B cell (primary cell): ENCODE measurements around the gene GEMIN4. TPM values are rescaled to one million over a fixed set of nuclear protein-coding genes. Genes with fewer than 3 reads are reported as not detected.
"Not testable (repeated sequence)": the region's sequence is repeated elsewhere in the genome, so short reads cannot be mapped to it uniquely, and the experiment has no call there.

Experiments used
- ATAC-seq: fragments of 200-7000 bp; cut with Tn5 transposase; one replicate; pipeline ENCODE4 v1.10.0; 2021; ENCODE audit warnings: low read depth, mild to moderate bottlenecking, moderate number of reproducible peaks, moderate library complexity
- CTCF ChIA-PET: fragments of 350-600 bp; sonication (Branson Sonifier 250); formaldehyde crosslinking; loops from one replicate; lab custom pipeline; 2021; ENCODE audit warnings: antibody characterized with exemption, inconsistent platforms; lab: Charles Lee
- POLR2A ChIA-PET: fragments of 350-600 bp; sonication (Branson Sonifier 250); formaldehyde crosslinking; loops from one replicate; lab custom pipeline; 2021; ENCODE audit warnings: antibody characterized with exemption; lab: Charles Lee
- DNase-seq: peaks from one replicate; pipeline ENCODE4 v3.0.0; 2013
- H2AFZ ChIP-seq: 2 replicates; pipeline ENCODE4 v1.6.1; 2012; ENCODE audit warnings: mild to moderate bottlenecking, low read depth, low read length; ENCODE audit not compliant: insufficient read depth, poor library complexity, severe bottlenecking
- H3K27ac ChIP-seq, 2 donors: 1 replicate in 1 of 2; 2 replicates in 1 of 2; pipeline ENCODE4 v1.5.1; 2012 to 2013; ENCODE audit warnings: low read length in 2 of 2, mild to moderate bottlenecking in 2 of 2, moderate library complexity in 1 of 2
- H3K27me3 ChIP-seq, 4 experiments: fragments of 200-600 bp in 1 of 4; sonication (generic) in 1 of 4; replicated peaks in 1 of 4; 1 replicate in 2 of 4; 2 replicates in 2 of 4; pipeline versions ENCODE4 v1.6.1 to v1.7.0; 2013 to 2016; ENCODE audit warnings: low read length in 3 of 4, mild to moderate bottlenecking in 2 of 4, mixed read lengths in 1 of 4, moderate library complexity in 1 of 4; ENCODE audit not compliant: insufficient read depth in 4 of 4, control insufficient read depth in 3 of 4; ENCODE audit errors: control extremely low read depth in 1 of 4
- H3K36me3 ChIP-seq, 2 experiments: replicated peaks in 1 of 2; 1 replicate in 1 of 2; 2 replicates in 1 of 2; pipeline versions ENCODE4 v1.6.1 to v1.7.1; 2013; ENCODE audit warnings: low read length in 1 of 2; ENCODE audit not compliant: insufficient read depth in 2 of 2, control insufficient read depth in 1 of 2; ENCODE audit errors: control extremely low read depth in 1 of 2, extremely low read depth in 1 of 2
- H3K4me1 ChIP-seq, 2 donors: fragments of 200-600 bp in 1 of 2; sonication (generic) in 1 of 2; 1 replicate in 1 of 2; 2 replicates in 1 of 2; pipeline versions ENCODE4 v1.5.1 to v1.6.1; 2013 to 2017; ENCODE audit warnings: low read length in 2 of 2; ENCODE audit not compliant: control insufficient read depth in 2 of 2, insufficient read depth in 2 of 2
- H3K4me2 ChIP-seq: replicated peaks from 2 replicates; pipeline ENCODE3; 2012; ENCODE audit warnings: mild to moderate bottlenecking, low read depth, low read length; ENCODE audit not compliant: poor library complexity, severe bottlenecking
- H3K4me3 ChIP-seq, 5 experiments: fragments of 200-600 bp in 1 of 5; sonication (generic) in 1 of 5; 1 replicate in 3 of 5; 2 replicates in 2 of 5; pipeline versions ENCODE4 v1.5.1 to v1.7.0; 2011 to 2016; ENCODE audit warnings: low read length in 4 of 5, mild to moderate bottlenecking in 4 of 5, low read depth in 2 of 5, control low read depth in 1 of 5, moderate library complexity in 1 of 5; ENCODE audit not compliant: insufficient read depth in 1 of 5; ENCODE audit errors: control extremely low read depth in 1 of 5, extremely low read depth in 1 of 5
- H3K79me2 ChIP-seq: fragments of 200-600 bp; sonication (generic); one replicate; pipeline ENCODE4 v1.6.0; 2016; ENCODE audit warnings: low read length; ENCODE audit not compliant: control insufficient read depth, insufficient read depth
- H3K9ac ChIP-seq: fragments of 200-600 bp; sonication (generic); 2 replicates; pipeline ENCODE4 v1.6.1; 2017; ENCODE audit warnings: mild to moderate bottlenecking, low read length, moderate library complexity
- H3K9me3 ChIP-seq, 3 donors: one replicate each; pipeline versions ENCODE4 v1.6.1 to v1.7.1; 2013; ENCODE audit warnings: low read length in 2 of 3; ENCODE audit not compliant: control insufficient read depth in 2 of 3, insufficient read depth in 1 of 3; ENCODE audit errors: control extremely low read depth in 1 of 3
- H4K20me1 ChIP-seq: 2 replicates; pipeline ENCODE4 v1.6.0; 2012; ENCODE audit warnings: mild to moderate bottlenecking, low read length; ENCODE audit not compliant: insufficient read depth, control insufficient read depth, poor library complexity, severe bottlenecking
- H3K27ac Mint-ChIP-seq: one replicate; pipeline ENCODE4 v1.8.0; 2021; ENCODE audit warnings: mixed read lengths
- H3K27me3 Mint-ChIP-seq: one replicate; pipeline ENCODE4 v1.8.0; 2021; ENCODE audit warnings: mixed read lengths
- H3K4me1 Mint-ChIP-seq: one replicate; pipeline ENCODE4 v1.8.0; 2021; ENCODE audit warnings: mixed read lengths
- H3K4me3 Mint-ChIP-seq: one replicate; pipeline ENCODE4 v1.8.0; 2021; ENCODE audit warnings: mixed read lengths
- H3K9me3 Mint-ChIP-seq: one replicate; pipeline ENCODE4 v1.8.0; 2022; ENCODE audit warnings: mixed read lengths; ENCODE audit not compliant: insufficient read depth
- CTCF ChIP-seq: fragments of 200-600 bp; IDR thresholded peaks from one replicate; pipeline ENCODE4 v1.8.0; 2022; ENCODE audit warnings: antibody characterized with exemption, mild to moderate bottlenecking
- EZH2 ChIP-seq: IDR thresholded peaks from 2 replicates; pipeline ENCODE4 v1.6.1; 2012; ENCODE audit warnings: borderline replicate concordance, low read depth, mild to moderate bottlenecking, moderate library complexity, low read length; ENCODE audit not compliant: insufficient read depth, poor library complexity, severe bottlenecking
- WGBS: methylation state at CpG from one replicate; pipeline ENCODE4 v1.1.5; 2013; ENCODE audit warnings: missing lambda C conversion rate; ENCODE audit not compliant: insufficient coverage; 5-methylcytosine and 5-hydroxymethylcytosine counted together
- intact Hi-C: fragments of 100-400 bp; cut with micrococcal nuclease; formaldehyde crosslinking; loops from one replicate; pipeline ENCODE4 v1.10.0; 2022
- polyA plus RNA-seq: library from polyadenylated mRNA; depleted of rRNA; stranded (reverse); fragments of >200 nt; gene quantifications from 2 replicates; pipeline ENCODE4 v1.2.3, GENCODE V29; 2012
- total RNA-seq, 2 donors: library from RNA; stranded (reverse); fragments of 120-200 nt in 1 of 2; gene quantifications; 1 replicate in 1 of 2; 2 replicates in 1 of 2; pipeline versions ENCODE4 v1.2.3 to v1.2.4, GENCODE V29; 2013 to 2022

Gene GEMIN4
- total and polyA plus RNA-seq, 2 donors (not counting 1 experiment from before 2014, with no cell fraction given), result 25.6 to 26.1 TPM

- intact Hi-C loops, result no loop called here
- H3K9ac ChIP-seq, result no peak overlapping the region
- no peak overlapping the region for H3K4me2 ChIP-seq
- Mint-ChIP-seq H3K4me3 (no peak overlapping the region), H3K4me1 (peaks cover 5% of the 10 kb centered on the region), H3K27ac (no peak overlapping the region), H3K27me3 (no peaks in the 10 kb centered on the region), H3K9me3 (no peaks in the 10 kb centered on the region)
- WGBS, result 90% methylated on average over 8 of the region's 9 CpGs
- peaks cover 3% of the 10 kb centered on the region for H3K79me2 ChIP-seq
- POLR2A ChIA-PET, result interaction anchor here (1.6 kb wide), 1 partner anchor 11 kb away, joined by 3 read pairs; the partner anchor contains the start of gene GLOD4
- H3K9me3 ChIP-seq, result no peaks in the 10 kb centered on the region
- H4K20me1 ChIP-seq, result peaks cover 5% of the 10 kb centered on the region
- ATAC-seq (no peak), DNase-seq (no peak)
- CTCF ChIA-PET, result interaction anchor here (0.6 kb wide), 1 partner anchor 189 kb away, joined by 3 read pairs; no protein-coding TSS in a partner anchor
- H3K27ac ChIP-seq, result no peak overlapping the region
- no peak overlapping the region for H2AFZ ChIP-seq
- TF ChIP-seq EZH2, result no peak
- TF ChIP-seq CTCF, result no peak
- H3K4me3 ChIP-seq, result no peak overlapping the region
- no peaks in the 10 kb centered on the region for H3K27me3 ChIP-seq
- H3K36me3 ChIP-seq, result peaks cover 6 to 45% of the 10 kb centered on the region in 2 experiments
- H3K4me1 ChIP-seq, result peaks cover 0 to 8% of the 10 kb centered on the region in 2 donors
Measured at GRCh38 chr17:792277-792676, 40.2 kb upstream of the GEMIN4 start.

GRCh38 chr17:791829-792228 lies 39.8 kb upstream of the GEMIN4 start:
- Histone ChIP-seq H4K20me1 (peaks cover 5% of the 10 kb centered on the region), H3K79me2 (peaks cover 5% of the 10 kb centered on the region), H3K27me3 (no peaks in the 10 kb centered on the region), H3K9ac (no peak overlapping the region), H3K9me3 (no peaks in the 10 kb centered on the region), H3K4me2 (no peak overlapping the region), H3K36me3 (peaks cover 7 to 45% of the 10 kb centered on the region in 2 experiments), H2AFZ (no peak overlapping the region), H3K4me3 (no peak overlapping the region), H3K27ac (no peak overlapping the region), H3K4me1 (peaks cover 0 to 8% of the 10 kb centered on the region in 2 donors)
- intact Hi-C loops, result no loop called here
- POLR2A ChIA-PET, result interaction anchor here (1.6 kb wide), 1 partner anchor 10 kb away, joined by 3 read pairs; the partner anchor contains the start of gene GLOD4
- no peak for ATAC-seq
- DNase-seq, result no peak
- CTCF ChIA-PET, result no interaction called here
- TF ChIP-seq CTCF (no peak), EZH2 (no peak)
- Mint-ChIP-seq H3K9me3 (no peaks in the 10 kb centered on the region), H3K4me1 (peaks cover 5% of the 10 kb centered on the region), H3K27me3 (no peaks in the 10 kb centered on the region), H3K4me3 (no peak overlapping the region), H3K27ac (no peak overlapping the region)
- WGBS, result 95% methylated on average over 18 of the region's 19 CpGs

- H2AFZ ChIP-seq, intact Hi-C loops, H3K9me3 ChIP-seq, DNase-seq, H3K4me3 Mint-ChIP-seq, H3K4me1 Mint-ChIP-seq, H3K27ac ChIP-seq, ATAC-seq, H3K27me3 ChIP-seq, H4K20me1 ChIP-seq, H3K9me3 Mint-ChIP-seq, H3K9ac ChIP-seq, CTCF ChIA-PET, H3K4me3 ChIP-seq, H3K27me3 Mint-ChIP-seq, H3K27ac Mint-ChIP-seq, H3K4me2 ChIP-seq, H3K4me1 ChIP-seq, POLR2A ChIA-PET: not testable (repeated sequence)
- WGBS, result no CpG with 5 or more reads among the region's 12 CpGs
- Histone ChIP-seq H3K79me2 (peaks cover 12% of the 10 kb centered on the region), H3K36me3 (peaks cover 7 to 45% of the 10 kb centered on the region in 2 experiments)
Measured at GRCh38 chr17:790874-791247, 38.8 kb upstream of the GEMIN4 start.
